IPS DF 6.9 (cell line): ENCODE data around the gene ALPG.
"Not testable (repeated sequence)": the region's sequence is repeated elsewhere in the genome, so short reads cannot be mapped to it uniquely, and the experiment has no call there.

Source experiments
- DNase-seq: peaks from one replicate; pipeline ENCODE4 v3.0.0-alpha.2; 2013; ENCODE audit warnings: low read depth, low spot score
- H3K27ac ChIP-seq: one replicate; pipeline ENCODE4 v1.5.1; 2013; ENCODE audit warnings: low read length, control low read depth
- H3K27me3 ChIP-seq: 2 replicates; pipeline ENCODE4 v1.6.1; 2013; ENCODE audit warnings: mild to moderate bottlenecking, low read length; ENCODE audit not compliant: control insufficient read depth, insufficient read depth
- H3K36me3 ChIP-seq: 2 replicates; pipeline ENCODE4 v1.6.1; 2013; ENCODE audit warnings: low read length; ENCODE audit not compliant: control insufficient read depth, insufficient read depth
- H3K4me1 ChIP-seq: 2 replicates; pipeline ENCODE4 v1.6.1; 2013; ENCODE audit warnings: low read length; ENCODE audit not compliant: control insufficient read depth, insufficient read depth
- H3K4me3 ChIP-seq: 2 replicates; pipeline ENCODE4 v1.5.1; 2013; ENCODE audit warnings: mild to moderate bottlenecking, low read length
- H3K9me3 ChIP-seq: 2 replicates; pipeline ENCODE4 v1.6.1; 2013; ENCODE audit warnings: low read length, inconsistent platforms; ENCODE audit not compliant: control insufficient read depth, insufficient read depth
- WGBS: extraction: QIAGEN DNeasy Blood & Tissue Kit; methylation state at CpG from one replicate; pipeline ENCODE4 v1.1.7; 2013; ENCODE audit warnings: mixed read lengths, missing lambda C conversion rate; ENCODE audit not compliant: insufficient read length, insufficient coverage; 5-methylcytosine and 5-hydroxymethylcytosine counted together

ALPG gene

DNA sequence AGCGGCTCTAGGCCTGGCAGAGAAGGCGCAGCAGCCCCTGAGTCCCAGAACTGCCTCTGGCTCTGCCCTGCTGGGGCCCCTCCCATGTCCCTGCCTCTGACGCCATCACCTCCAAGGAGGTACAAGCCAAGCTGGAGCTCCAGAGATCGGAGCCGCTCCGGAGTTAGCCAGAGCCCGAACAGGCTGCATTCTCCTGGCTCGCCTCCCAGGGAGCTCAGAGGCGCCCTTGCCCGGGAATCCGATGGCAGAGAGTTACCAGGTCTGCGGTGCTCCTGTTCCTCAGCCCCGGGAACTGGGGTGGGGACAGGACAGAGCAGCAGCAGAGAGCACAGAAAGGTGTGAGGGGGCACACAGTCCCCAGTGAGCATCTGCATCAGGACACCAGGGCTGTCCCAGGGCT is 36.4 kb downstream of the ALPG start:
- not testable (repeated sequence) for H3K36me3 ChIP-seq, DNase-seq, H3K4me3 ChIP-seq, H3K9me3 ChIP-seq, H3K27ac ChIP-seq, H3K27me3 ChIP-seq, H3K4me1 ChIP-seq
- WGBS, result no CpG with 5 or more reads among the region's 13 CpGs

- not testable (repeated sequence) for H3K4me3 ChIP-seq, H3K36me3 ChIP-seq, H3K9me3 ChIP-seq, H3K4me1 ChIP-seq, H3K27ac ChIP-seq, DNase-seq, H3K27me3 ChIP-seq
- WGBS, result no CpG with 5 or more reads among the region's 21 CpGs
These were observed 37.2 kb downstream of the ALPG start for GRCh38 chr2:232443669-232444408.

DNA sequence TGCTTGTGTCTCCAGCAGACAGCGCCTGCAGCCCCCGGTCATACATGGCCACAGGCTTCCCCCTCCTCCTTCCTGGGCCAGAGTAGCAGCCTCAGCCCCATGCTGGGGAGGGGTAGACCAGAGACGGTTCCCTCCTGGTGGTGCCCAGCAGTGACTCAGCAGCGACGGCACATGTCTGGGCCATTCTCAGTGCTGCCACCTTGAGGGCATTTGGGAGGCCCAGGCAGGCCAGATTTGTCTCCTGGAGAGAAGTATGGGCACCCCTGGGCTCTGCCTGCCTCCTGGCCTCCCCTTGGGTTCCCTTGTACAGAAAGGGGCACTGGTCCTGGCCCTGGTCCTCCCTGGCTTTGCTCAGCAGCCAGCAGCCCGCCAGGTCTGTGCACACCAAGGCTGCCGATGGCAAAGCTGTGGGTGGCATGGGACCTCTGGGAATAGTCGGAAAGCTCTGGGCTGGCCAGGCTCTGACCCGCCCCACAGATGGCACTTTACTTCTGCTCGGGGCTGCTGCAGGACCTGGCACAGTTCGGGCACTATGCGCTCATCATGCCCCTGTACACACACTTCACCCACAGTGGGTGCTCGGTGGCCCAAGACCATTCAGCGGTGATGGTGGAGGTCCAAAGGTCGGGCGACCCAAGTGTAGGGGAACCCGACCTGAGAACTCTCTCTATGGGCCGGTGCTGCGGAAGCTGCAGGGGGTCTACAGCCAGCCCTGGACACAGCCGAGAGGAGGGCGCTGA is 37.9 kb downstream of the ALPG start:
- whole genome bisulfite sequencing, result no CpG with 5 or more reads among the region's 21 CpGs
- Histone ChIP-seq H3K27me3 (no peaks in the 10 kb centered on the region), H3K9me3 (no peaks in the 10 kb centered on the region), H3K27ac (no peak overlapping the region), H3K36me3 (no peaks in the 10 kb centered on the region), H3K4me3 (no peak overlapping the region), H3K4me1 (no peaks in the 10 kb centered on the region)
- no peak for DNase-seq

- not testable (repeated sequence) for H3K4me1 ChIP-seq, H3K4me3 ChIP-seq, H3K27ac ChIP-seq, H3K36me3 ChIP-seq, H3K9me3 ChIP-seq, H3K27me3 ChIP-seq, DNase-seq
- no CpG with 5 or more reads among the region's 29 CpGs for WGBS
These were observed 38.7 kb downstream of the ALPG start for GRCh38 chr2:232445149-232445885.

DNA sequence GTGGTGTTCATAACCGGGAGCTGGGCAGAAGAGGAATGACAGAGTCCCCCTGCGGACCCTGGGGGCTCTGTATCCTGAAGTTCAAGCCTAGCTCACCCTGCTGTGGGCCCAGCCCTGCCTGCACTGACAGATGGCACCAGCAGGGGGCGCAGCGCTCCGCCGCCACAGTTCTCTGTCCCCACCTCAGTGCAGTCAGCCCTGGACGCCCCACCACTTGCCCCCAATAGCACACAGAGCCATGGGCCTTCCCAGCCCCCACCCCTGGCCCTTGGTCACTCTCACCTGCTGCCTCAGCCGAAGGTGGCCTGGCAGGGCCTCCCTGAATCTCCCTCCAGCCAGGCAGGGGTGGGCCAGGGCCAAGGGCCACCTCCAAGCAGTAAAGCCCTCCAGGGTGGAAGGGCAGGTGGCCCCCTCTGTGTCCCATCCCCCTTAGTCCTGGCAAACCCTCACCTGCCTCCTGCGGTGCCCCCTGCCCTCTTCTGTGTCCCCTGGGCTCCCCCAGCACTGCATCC is 39.7 kb downstream of the ALPG start:
- not testable (repeated sequence) for H3K9me3 ChIP-seq, H3K27ac ChIP-seq, H3K36me3 ChIP-seq, H3K4me3 ChIP-seq, DNase-seq, H3K4me1 ChIP-seq, H3K27me3 ChIP-seq
- WGBS, result no CpG with 5 or more reads among the region's 9 CpGs

DNA sequence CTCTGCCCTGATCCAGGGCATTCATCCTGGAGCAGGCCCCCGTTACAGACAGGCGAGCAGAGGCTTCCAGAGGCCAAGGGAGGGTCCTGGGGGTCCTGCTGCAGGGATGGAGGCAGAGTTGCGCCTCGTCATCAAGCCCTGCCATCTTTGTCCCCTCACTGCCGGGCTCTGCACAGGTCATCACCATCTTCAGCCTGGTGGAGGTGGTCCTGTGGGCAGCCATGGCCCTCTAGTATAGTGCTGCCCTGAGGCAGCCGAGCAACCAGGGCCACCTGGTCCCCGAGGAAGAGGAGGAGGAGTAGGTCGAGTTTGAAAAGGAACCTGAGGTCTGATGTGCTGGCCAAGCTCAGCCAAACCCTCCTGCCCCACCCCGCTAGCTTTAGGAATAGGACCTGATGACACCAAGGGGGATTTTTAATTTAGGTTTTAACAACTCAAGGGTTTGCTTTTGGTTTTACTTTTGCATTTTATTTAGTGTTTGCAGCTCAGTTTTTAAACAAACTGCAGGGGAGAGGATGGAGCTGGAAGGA is 40.5 kb downstream of the ALPG start:
- H3K36me3 ChIP-seq, result no peaks in the 10 kb centered on the region
- no peak overlapping the region for H3K4me3 ChIP-seq
- H3K4me1 ChIP-seq, result no peaks in the 10 kb centered on the region
- no peak for DNase-seq
- no peak overlapping the region for H3K27ac ChIP-seq
- WGBS, result no CpG with 5 or more reads among the region's 9 CpGs
- H3K9me3 ChIP-seq, result no peaks in the 10 kb centered on the region
- H3K27me3 ChIP-seq, result no peaks in the 10 kb centered on the region

- Histone ChIP-seq H3K36me3 (no peaks in the 10 kb centered on the region), H3K27me3 (no peaks in the 10 kb centered on the region), H3K27ac (no peak overlapping the region), H3K9me3 (no peaks in the 10 kb centered on the region), H3K4me1 (no peaks in the 10 kb centered on the region), H3K4me3 (no peak overlapping the region)
- DNase-seq, result no peak
- WGBS, result no CpG with 5 or more reads among the region's 18 CpGs
These were observed 41.1 kb downstream of the ALPG start for GRCh38 chr2:232447638-232448303.

GRCh38 chr2:232448304-232448690 is 41.7 kb downstream of the ALPG start:
- Histone ChIP-seq H3K9me3 (no peaks in the 10 kb centered on the region), H3K27ac (no peak overlapping the region), H3K4me1 (no peaks in the 10 kb centered on the region), H3K36me3 (no peaks in the 10 kb centered on the region), H3K27me3 (no peaks in the 10 kb centered on the region), H3K4me3 (no peak overlapping the region)
- WGBS, result no CpG with 5 or more reads among the region's 10 CpGs
- DNase-seq, result no peak

DNA sequence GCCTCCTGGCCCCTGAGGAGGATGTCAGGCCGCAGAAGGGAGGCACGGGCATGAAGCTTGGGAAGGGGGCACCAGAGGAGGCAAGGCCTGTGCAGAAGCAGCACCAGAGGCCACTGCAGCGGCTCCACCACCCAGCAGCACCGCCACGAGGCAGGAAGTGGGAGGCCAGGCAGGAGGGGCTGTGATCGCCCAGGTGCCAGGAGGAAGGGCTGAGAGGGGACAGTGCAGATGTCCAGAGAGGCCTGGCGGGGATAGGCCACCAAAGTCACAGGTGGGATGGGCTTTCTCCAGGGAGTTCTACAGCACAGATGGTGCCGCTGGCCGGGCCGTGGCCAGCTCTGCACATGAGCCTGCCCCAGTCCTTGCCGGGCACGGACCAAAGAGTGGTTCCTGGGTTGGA is 43.3 kb downstream of the ALPG start:
- H3K4me3 ChIP-seq, result no peak overlapping the region

GRCh38 chr2:232451645-232452044 is 45.0 kb downstream of the ALPG start:
- WGBS, result no CpG with 5 or more reads among the region's 3 CpGs
- H3K9me3 ChIP-seq, DNase-seq, H3K36me3 ChIP-seq, H3K27me3 ChIP-seq, H3K27ac ChIP-seq, H3K4me1 ChIP-seq, H3K4me3 ChIP-seq: not testable (repeated sequence)

More for the DNA sequence above, 43.3 kb downstream of the ALPG start:
- DNase-seq, result no peak
- no peaks in the 10 kb centered on the region for H3K36me3 ChIP-seq
- no peaks in the 10 kb centered on the region for H3K9me3 ChIP-seq
- no peaks in the 10 kb centered on the region for H3K27me3 ChIP-seq
- no CpG with 5 or more reads among the region's 12 CpGs for WGBS
- no peak overlapping the region for H3K27ac ChIP-seq
- H3K4me1 ChIP-seq, result no peaks in the 10 kb centered on the region
